T-helper 2 cell treated with Interferon-gamma antibody and Interleukin-4, amounts not matched to agents 5 μg/mL and 100 μg/mL, for 36 hours (primary cell): ENCODE data around the gene ATG9A.
"Not testable (repeated sequence)": the region's sequence is repeated elsewhere in the genome, so short reads cannot be mapped to it uniquely, and the experiment has no call there.

Source experiments
- DNase-seq: peaks from one replicate; pipeline ENCODE4 v3.0.0; 2021; ENCODE audit warnings: low spot score
- H3K27ac Mint-ChIP-seq: one replicate; pipeline ENCODE4 v1.8.0; 2021; ENCODE audit warnings: mild to moderate bottlenecking, mixed read lengths
- H3K27me3 Mint-ChIP-seq: one replicate; pipeline ENCODE4 v1.8.0; 2021; ENCODE audit warnings: low read depth, mixed read lengths
- H3K36me3 Mint-ChIP-seq: one replicate; pipeline ENCODE4 v1.8.0; 2021; ENCODE audit warnings: low read depth, mixed read lengths
- H3K4me1 Mint-ChIP-seq: one replicate; pipeline ENCODE4 v1.8.0; 2021; ENCODE audit warnings: low read depth, mixed read lengths
- H3K4me3 Mint-ChIP-seq: one replicate; pipeline ENCODE4 v1.8.0; 2022; ENCODE audit warnings: mild to moderate bottlenecking, moderate library complexity, mixed read lengths
- H3K9me3 Mint-ChIP-seq: one replicate; pipeline ENCODE4 v1.8.0; 2021; ENCODE audit warnings: mixed read lengths

ATG9A gene

GRCh38 chr2:219266232-219266631 lies 36.8 kb upstream of the ATG9A start:
- no peaks in the 10 kb centered on the region for H3K4me1 Mint-ChIP-seq
- no peaks in the 10 kb centered on the region for H3K36me3 Mint-ChIP-seq
- DNase-seq: no peak
- H3K27ac Mint-ChIP-seq: no peak overlapping the region
- no peaks in the 10 kb centered on the region for H3K9me3 Mint-ChIP-seq
- peaks cover 6% of the 10 kb centered on the region for H3K27me3 Mint-ChIP-seq
- H3K4me3 Mint-ChIP-seq: no peak overlapping the region

- H3K36me3 Mint-ChIP-seq: no peaks in the 10 kb centered on the region
- peaks cover 22% of the 10 kb centered on the region for H3K27me3 Mint-ChIP-seq
- no peaks in the 10 kb centered on the region for H3K9me3 Mint-ChIP-seq
- DNase-seq: no peak
- H3K27ac Mint-ChIP-seq: no peak overlapping the region
- no peak overlapping the region for H3K4me3 Mint-ChIP-seq
- H3K4me1 Mint-ChIP-seq: no peaks in the 10 kb centered on the region
Observed at GRCh38 chr2:219261024-219261855, 31.8 kb upstream of the ATG9A start.

DNA sequence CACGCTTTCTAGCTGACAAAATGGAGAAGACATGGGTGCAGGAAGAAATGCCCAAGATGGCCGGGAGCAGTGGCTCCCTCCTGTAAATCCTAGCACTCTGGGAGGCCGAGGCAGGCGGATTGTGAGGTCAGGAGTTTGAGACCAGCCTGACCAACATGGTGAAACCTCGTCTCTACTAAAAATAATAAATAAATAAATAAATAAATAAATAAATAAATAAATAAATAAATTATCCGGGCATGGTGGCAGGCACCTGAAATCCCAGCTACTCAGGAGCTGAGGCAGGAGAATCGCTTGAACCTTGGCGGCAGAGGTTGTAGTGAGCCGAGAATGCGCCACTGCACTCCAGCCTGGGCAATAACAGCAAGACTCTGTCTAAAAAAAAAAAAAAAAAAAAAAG lies 29.5 kb upstream of the ATG9A start:
- not testable (repeated sequence) for H3K9me3 Mint-ChIP-seq, DNase-seq, H3K36me3 Mint-ChIP-seq, H3K27ac Mint-ChIP-seq, H3K4me3 Mint-ChIP-seq
- H3K4me1 Mint-ChIP-seq: peaks cover 11% of the 10 kb centered on the region
- peaks cover 25% of the 10 kb centered on the region for H3K27me3 Mint-ChIP-seq

GRCh38 chr2:219254590-219255201 lies 25.3 kb upstream of the ATG9A start:
- peak overlapping the region; percentile 70 for H3K4me3 Mint-ChIP-seq
- peak; percentile 54 for DNase-seq
- H3K9me3 Mint-ChIP-seq: no peaks in the 10 kb centered on the region
- peaks cover 32% of the 10 kb centered on the region for H3K4me1 Mint-ChIP-seq
- H3K36me3 Mint-ChIP-seq: peaks cover 34% of the 10 kb centered on the region
- H3K27ac Mint-ChIP-seq: peak overlapping the region; percentile 90
- peaks cover 10% of the 10 kb centered on the region for H3K27me3 Mint-ChIP-seq

DNA sequence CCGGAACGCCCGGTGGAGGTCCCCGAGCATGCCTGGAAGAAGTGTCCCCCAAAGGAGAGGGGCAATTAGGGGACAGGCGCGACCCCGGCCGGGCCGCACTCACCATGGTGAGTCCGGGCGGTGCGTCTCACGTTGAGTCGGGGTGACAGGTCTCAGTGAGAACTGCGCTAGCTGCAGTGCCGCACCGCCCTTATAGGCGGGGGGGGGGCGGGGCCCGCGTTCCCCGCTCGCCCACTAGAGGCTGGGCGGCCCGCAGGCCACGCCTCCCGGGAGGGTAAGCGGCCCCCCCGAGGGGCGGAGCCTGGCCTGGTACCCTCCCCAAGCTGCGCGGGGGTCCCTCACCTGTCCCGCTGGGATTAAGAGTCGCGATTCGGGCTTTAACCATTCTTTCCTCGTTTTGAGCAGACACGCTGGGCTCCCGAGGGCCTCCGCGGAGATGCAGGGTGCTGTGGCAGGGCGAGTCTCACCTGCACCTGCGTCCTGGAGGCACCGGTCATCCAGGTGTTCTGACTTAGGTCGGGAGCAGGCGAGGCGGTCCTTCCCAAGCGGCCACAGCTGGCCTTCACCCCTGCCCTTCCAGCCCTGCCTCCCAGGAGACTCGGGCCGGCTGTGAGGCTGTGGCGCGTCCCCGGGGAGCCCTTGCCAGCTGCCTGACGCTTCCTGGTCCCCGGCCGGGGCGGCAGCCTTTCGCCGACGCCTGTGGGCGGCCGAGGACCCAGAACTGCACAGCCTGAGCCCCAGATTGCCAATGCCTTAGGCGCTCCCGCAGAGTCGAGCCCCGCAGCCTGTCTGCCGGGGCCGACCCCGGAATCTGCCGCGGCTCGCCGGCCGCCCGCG lies 24.5 kb upstream of the ATG9A start, which contains the start of gene TUBA4A:
Gene TUBA4A (minus strand): TSS at position 166 of the 837 bp plus-strand sequence. CDS start 60 bp downstream, at position 106.
- Mint-ChIP-seq H3K27ac (peak within 1 kb of the TSS; percentile 90), H3K4me1 (peaks cover 40% of the 10 kb centered on the region), H3K9me3 (no peaks in the 10 kb centered on the region), H3K4me3 (peak within 1 kb of the TSS; percentile 98), H3K36me3 (peaks cover 42% of the 10 kb centered on the region), H3K27me3 (peaks cover 8% of the 10 kb centered on the region)
- DNase-seq: peak; percentile 86

- Mint-ChIP-seq H3K27ac (peak within 1 kb of the TSS; percentile 90), H3K27me3 (peaks cover 3% of the 10 kb centered on the region), H3K9me3 (no peaks in the 10 kb centered on the region), H3K36me3 (peaks cover 50% of the 10 kb centered on the region), H3K4me3 (peak within 1 kb of the TSS; percentile 98), H3K4me1 (peaks cover 48% of the 10 kb centered on the region)
- DNase-seq: peak; percentile 63
Observed at GRCh38 chr2:219252900-219253752, 23.7 kb upstream of the ATG9A start, which contains the start of gene TUBA4B. Gene TUBA4B (plus strand): TSS chr2:219253243. CDS start chr2:219253408, 165 bp downstream.

DNA sequence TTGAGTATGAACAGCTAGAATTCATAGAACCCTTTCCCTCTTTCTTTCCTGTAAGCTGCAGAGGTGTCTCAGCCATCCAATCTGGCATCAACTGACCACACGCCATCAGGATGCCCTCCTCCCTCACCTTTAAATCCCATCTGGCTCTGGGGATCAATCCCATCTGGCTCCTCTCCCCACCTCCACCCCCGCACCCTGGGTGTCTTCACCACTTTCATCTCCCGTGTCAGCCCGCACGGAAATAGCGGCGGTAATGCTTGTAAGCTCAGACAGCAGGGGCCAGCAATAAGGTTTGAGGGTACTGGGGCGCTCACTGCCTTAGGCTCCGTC lies 23.1 kb upstream of the ATG9A start:
- no peak for DNase-seq
- Mint-ChIP-seq H3K4me3 (peak overlapping the region; percentile 98), H3K36me3 (peaks cover 56% of the 10 kb centered on the region), H3K27me3 (peaks cover 3% of the 10 kb centered on the region), H3K9me3 (no peaks in the 10 kb centered on the region), H3K27ac (peak overlapping the region; percentile 89), H3K4me1 (peaks cover 54% of the 10 kb centered on the region)

DNA sequence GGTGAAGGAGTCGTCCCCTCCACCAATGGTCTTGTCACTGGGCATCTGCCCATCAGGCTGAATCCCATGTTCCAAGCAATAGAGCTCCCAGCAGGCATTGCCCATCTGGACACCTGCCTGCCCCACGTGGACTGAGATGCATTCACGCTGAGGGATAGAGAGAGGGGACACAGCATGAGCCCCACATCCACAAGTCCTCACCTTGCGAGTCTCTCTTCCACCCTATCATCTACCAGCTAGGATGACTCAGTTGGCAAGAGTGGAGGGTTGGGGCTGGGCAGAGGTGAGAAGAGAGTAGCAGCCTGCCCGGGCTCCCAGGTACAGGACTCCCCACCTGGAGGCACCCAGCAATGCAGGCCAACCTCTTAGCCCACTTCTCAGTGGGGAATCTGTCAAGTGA lies 22.6 kb upstream of the ATG9A start:
- Mint-ChIP-seq H3K27me3 (peaks cover 3% of the 10 kb centered on the region), H3K9me3 (no peaks in the 10 kb centered on the region), H3K36me3 (peaks cover 60% of the 10 kb centered on the region), H3K27ac (peak overlapping the region; percentile 89), H3K4me3 (peak overlapping the region; percentile 98), H3K4me1 (peaks cover 58% of the 10 kb centered on the region)
- DNase-seq: no peak

GRCh38 chr2:219251656-219252055 lies 22.2 kb upstream of the ATG9A start:
- H3K27me3 Mint-ChIP-seq: peaks cover 3% of the 10 kb centered on the region

DNA sequence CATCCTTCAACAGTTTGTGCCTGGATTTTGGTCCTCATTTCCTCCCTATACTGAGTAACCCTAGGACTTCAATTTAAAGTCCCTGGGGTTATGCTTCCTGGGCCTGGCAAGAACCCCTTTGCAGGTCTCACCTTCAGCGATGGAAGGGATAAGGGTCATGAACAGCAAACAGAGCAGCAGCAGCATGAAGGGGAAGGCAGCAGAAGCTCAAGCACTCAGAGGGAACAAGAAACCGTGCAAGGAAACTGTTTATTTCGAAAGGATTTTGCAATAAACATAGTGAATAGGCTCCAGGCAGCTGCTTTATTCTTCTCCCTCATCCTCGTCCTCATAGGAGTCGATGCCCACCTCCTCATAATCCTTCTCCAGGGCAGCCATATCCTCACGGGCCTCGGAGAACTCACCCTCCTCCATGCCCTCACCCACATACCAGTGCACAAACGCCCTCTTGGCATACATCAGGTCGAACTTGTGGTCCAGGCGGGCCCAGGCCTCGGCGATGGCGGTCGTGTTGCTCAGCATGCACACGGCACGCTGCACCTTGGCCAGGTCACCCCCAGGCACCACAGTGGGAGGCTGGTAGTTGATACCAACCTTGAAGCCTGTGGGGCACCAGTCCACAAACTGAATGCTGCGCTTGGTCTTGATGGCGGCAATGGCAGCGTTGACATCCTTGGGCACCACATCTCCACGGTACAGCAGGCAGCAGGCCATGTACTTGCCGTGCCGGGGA lies 20.8 kb upstream of the ATG9A start:
- Mint-ChIP-seq H3K27me3 (no peaks in the 10 kb centered on the region), H3K27ac (peak overlapping the region; percentile 91)
- DNase-seq: no peak

More at GRCh38 chr2:219251656-219252055, 22.2 kb upstream of the ATG9A start:
- DNase-seq: no peak
- Mint-ChIP-seq H3K9me3 (no peaks in the 10 kb centered on the region), H3K4me3 (peak overlapping the region; percentile 98), H3K4me1 (peaks cover 63% of the 10 kb centered on the region), H3K27ac (peak overlapping the region; percentile 89), H3K36me3 (peaks cover 64% of the 10 kb centered on the region)

DNA sequence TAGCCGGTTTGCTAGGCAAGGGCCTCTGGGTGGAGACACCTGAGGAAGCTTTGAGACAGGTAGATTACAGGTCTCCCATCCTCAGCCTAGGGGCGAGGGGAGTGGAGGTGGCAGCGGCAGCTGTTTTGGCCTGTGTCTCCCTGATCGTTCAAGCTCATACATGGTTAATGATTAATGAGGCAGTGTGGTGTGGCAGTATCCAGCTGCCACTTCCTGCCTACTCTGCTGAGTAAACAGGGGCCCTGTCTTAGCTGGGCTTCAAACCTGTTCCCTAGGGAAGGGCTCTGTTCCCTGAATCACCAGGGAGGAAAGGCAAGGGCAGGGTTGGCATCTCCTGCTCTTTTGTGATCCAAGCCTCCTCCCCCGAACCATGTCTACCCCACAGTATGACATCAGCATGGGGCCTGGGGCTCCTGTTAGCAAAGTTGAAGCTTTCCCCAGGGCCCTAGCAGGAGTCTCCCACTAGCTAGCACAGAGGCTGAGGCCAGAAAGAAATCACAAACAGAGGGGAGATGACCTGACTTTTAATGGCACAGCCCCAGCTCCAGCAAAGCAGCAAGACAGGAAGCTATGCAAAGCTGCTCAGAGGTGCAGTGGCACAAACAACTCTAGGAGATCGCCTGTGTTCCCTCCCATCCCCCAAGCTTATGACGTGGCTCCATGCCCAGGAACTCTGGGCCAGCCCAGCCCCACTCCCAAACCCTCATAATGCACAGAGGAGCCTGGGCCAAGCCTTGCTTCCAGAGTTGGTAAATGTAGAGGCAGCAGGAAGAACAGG lies 20.0 kb upstream of the ATG9A start:
- Mint-ChIP-seq H3K27me3 (no peaks in the 10 kb centered on the region), H3K27ac (peak overlapping the region; percentile 91), H3K4me3 (peak overlapping the region; percentile 98), H3K9me3 (no peaks in the 10 kb centered on the region), H3K36me3 (peaks cover 68% of the 10 kb centered on the region), H3K4me1 (peaks cover 66% of the 10 kb centered on the region)
- DNase-seq: no peak

More for the DNA sequence above, 20.8 kb upstream of the ATG9A start:
- peaks cover 68% of the 10 kb centered on the region for H3K36me3 Mint-ChIP-seq
- peaks cover 66% of the 10 kb centered on the region for H3K4me1 Mint-ChIP-seq
- H3K9me3 Mint-ChIP-seq: no peaks in the 10 kb centered on the region
- H3K4me3 Mint-ChIP-seq: peak overlapping the region; percentile 98

DNA sequence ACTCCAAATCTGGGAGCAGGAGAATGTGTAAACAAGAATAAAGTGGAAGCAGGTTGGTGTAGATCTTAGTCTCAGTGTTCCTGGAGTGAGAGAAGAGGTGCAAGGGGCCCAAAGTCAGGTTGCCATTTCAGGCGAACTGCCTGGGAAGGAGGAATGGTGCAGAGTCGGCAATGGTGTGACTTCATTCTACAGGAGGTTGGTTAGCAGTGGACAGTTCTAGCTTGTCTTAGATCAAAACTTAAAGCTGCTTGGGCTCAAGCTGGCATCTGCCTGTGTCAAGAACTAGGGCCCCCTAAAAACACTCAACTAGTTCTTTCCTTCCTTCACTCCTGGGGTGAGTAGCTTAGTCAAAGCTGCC lies 19.4 kb upstream of the ATG9A start:
- H3K9me3 Mint-ChIP-seq: no peaks in the 10 kb centered on the region
- peak overlapping the region; percentile 91 for H3K27ac Mint-ChIP-seq
- peak overlapping the region; percentile 98 for H3K4me3 Mint-ChIP-seq
- H3K36me3 Mint-ChIP-seq: peaks cover 68% of the 10 kb centered on the region
- H3K4me1 Mint-ChIP-seq: peaks cover 69% of the 10 kb centered on the region
- no peak for DNase-seq
- H3K27me3 Mint-ChIP-seq: no peaks in the 10 kb centered on the region
